ENCODE data around the gene EIPR1. TPM values are rescaled to one million over a fixed set of nuclear protein-coding genes. Genes with fewer than 3 reads are reported as not detected.
A peak's percentile ranks its signal among the peaks of the same experiment; 100 is the strongest.

Gene EIPR1
- total and polyA plus RNA-seq, 2 of the 13 experiments (the other 11 are each of a cell fraction or from before 2014, with no cell fraction given), result 70.0 to 96.3 TPM

DNA sequence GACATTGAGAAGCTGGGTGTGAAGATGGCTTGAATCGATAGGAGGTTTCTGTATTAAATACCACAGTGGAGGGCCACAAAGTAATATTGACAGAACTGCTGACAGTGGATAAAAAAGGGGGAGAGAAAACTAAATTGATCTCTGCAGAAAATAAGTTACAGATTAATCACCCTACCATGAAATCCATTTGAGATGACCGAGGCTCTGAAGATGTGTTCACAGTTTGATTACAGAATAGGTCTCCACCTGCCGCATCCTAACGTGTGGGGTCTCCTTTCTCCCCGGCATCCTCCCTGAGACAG, 165.6 kb downstream of the EIPR1 start:
- no peak for DNase-seq (ENCODE audit: low spot score)
- H3K27ac ChIP-seq (ENCODE audit: extremely low read length, insufficient read depth, low read length), result no peak overlapping the region
- in situ Hi-C loops (cut with HindIII; ENCODE audit: extremely low pct_ligation_motif_present, low pct_unique_long_range_greater_than_20kb) (no loop called here), intact Hi-C loops (cut with micrococcal nuclease; ENCODE audit: unreplicated experiment) (no loop called here)
- H2AFZ ChIP-seq (ENCODE audit: low read length), result no peak overlapping the region
- H3K79me2 ChIP-seq (ENCODE audit: insufficient read depth, low read length), result no peaks in the 10 kb centered on the region
- WGBS (ENCODE audit: low lambda C conversion rate), result 97% methylated on average over 5 of the region's 5 CpGs
- FAIRE-seq, result no peak
- ATAC-seq, result no peak
- no peaks in the 10 kb centered on the region; the same call in 1 of the 2 replicates for H4K20me1 ChIP-seq (ENCODE audit: insufficient read depth, low read length)
- no peaks in the 10 kb centered on the region for H3K27me3 ChIP-seq (ENCODE audit: control insufficient read depth in 1 of 2, insufficient read depth in 2 of 2, low read length in 2 of 2)
- no peak overlapping the region for H3K9ac ChIP-seq (ENCODE audit: insufficient read depth, low read depth, low read length)
- TF ChIP-seq MAFK (conservative IDR thresholded peaks at IDR 0.05 in 1 of 2, IDR thresholded peaks at IDR 0.05 in 1 of 2; ENCODE audit: low read length in 2 of 2) (peak; percentile 56 to 71; a peak in 3 of 4 replicates), ZNF33A (CRISPR knock-in tag; IDR thresholded peaks at IDR 0.05; ENCODE audit: borderline replicate concordance) (no peak), PHF8 (CRISPR knock-in tag; IDR thresholded peaks at IDR 0.05) (no peak), KAT7 (CRISPR knock-in tag; IDR thresholded peaks at IDR 0.05; ENCODE audit: borderline replicate concordance) (no peak), XBP1 (CRISPR knock-in tag; IDR thresholded peaks at IDR 0.05) (no peak), MAFF (IDR thresholded peaks at IDR 0.05; ENCODE audit: low read depth, low read length) (peak; percentile 55; the same call in 1 of the 2 replicates), ZNF775 (CRISPR knock-in tag; IDR thresholded peaks at IDR 0.05; ENCODE audit: borderline replicate concordance) (no peak), FOXP1 (IDR thresholded peaks at IDR 0.05) (no peak), FOXP1 (CRISPR knock-in tag; IDR thresholded peaks at IDR 0.05) (no peak), NPAS2 (CRISPR knock-in tag; IDR thresholded peaks at IDR 0.05; ENCODE audit: borderline replicate concordance) (no peak), ZNF75D (CRISPR knock-in tag; IDR thresholded peaks at IDR 0.05; ENCODE audit: borderline replicate concordance) (no peak), SP4 (CRISPR knock-in tag; IDR thresholded peaks at IDR 0.05) (no peak)
- TF ChIP-seq, protein P1, sequence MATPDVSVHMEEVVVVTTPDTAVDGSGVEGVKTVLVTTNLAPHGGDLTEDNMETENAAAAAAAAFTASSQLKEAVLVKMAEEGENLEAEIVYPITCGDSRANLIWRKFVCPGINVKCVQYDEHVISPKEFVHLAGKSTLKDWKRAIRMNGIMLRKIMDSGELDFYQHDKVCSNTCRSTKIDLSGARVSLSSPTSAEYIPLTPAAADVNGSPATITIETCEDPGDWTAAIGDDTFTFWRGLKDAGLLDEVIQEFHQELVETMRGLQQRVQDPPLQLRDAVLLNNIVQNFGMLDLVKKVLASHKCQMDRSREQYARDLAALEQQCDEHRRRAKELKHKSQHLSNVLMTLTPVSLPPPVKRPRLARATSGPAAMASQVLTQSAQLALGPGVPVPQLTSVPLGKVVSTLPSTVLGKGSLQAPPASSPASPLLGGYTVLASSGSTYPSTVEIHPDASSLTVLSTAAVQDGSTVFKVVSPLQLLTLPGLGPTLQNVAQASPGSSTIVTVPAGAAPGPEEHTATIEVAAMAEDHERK (CRISPR knock-in tag; IDR thresholded peaks at IDR 0.05; ENCODE audit: low read depth), result no peak
- TF ChIP-seq, protein P2, sequence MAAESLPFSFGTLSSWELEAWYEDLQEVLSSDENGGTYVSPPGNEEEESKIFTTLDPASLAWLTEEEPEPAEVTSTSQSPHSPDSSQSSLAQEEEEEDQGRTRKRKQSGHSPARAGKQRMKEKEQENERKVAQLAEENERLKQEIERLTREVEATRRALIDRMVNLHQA (CRISPR knock-in tag; IDR thresholded peaks at IDR 0.05), result no peak
- TF ChIP-seq, protein P3, sequence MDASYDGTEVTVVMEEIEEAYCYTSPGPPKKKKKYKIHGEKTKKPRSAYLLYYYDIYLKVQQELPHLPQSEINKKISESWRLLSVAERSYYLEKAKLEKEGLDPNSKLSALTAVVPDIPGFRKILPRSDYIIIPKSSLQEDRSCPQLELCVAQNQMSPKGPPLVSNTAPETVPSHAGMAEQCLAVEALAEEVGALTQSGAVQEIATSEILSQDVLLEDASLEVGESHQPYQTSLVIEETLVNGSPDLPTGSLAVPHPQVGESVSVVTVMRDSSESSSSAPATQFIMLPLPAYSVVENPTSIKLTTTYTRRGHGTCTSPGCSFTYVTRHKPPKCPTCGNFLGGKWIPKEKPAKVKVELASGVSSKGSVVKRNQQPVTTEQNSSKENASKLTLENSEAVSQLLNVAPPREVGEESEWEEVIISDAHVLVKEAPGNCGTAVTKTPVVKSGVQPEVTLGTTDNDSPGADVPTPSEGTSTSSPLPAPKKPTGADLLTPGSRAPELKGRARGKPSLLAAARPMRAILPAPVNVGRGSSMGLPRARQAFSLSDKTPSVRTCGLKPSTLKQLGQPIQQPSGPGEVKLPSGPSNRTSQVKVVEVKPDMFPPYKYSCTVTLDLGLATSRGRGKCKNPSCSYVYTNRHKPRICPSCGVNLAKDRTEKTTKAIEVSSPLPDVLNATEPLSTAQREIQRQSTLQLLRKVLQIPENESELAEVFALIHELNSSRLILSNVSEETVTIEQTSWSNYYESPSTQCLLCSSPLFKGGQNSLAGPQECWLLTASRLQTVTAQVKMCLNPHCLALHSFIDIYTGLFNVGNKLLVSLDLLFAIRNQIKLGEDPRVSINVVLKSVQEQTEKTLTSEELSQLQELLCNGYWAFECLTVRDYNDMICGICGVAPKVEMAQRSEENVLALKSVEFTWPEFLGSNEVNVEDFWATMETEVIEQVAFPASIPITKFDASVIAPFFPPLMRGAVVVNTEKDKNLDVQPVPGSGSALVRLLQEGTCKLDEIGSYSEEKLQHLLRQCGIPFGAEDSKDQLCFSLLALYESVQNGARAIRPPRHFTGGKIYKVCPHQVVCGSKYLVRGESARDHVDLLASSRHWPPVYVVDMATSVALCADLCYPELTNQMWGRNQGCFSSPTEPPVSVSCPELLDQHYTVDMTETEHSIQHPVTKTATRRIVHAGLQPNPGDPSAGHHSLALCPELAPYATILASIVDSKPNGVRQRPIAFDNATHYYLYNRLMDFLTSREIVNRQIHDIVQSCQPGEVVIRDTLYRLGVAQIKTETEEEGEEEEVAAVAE (CRISPR knock-in tag; IDR thresholded peaks at IDR 0.05; ENCODE audit: borderline replicate concordance), result no peak
- TF ChIP-seq, protein P4, sequence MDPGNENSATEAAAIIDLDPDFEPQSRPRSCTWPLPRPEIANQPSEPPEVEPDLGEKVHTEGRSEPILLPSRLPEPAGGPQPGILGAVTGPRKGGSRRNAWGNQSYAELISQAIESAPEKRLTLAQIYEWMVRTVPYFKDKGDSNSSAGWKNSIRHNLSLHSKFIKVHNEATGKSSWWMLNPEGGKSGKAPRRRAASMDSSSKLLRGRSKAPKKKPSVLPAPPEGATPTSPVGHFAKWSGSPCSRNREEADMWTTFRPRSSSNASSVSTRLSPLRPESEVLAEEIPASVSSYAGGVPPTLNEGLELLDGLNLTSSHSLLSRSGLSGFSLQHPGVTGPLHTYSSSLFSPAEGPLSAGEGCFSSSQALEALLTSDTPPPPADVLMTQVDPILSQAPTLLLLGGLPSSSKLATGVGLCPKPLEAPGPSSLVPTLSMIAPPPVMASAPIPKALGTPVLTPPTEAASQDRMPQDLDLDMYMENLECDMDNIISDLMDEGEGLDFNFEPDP (CRISPR knock-in tag; conservative IDR thresholded peaks at IDR 0.05), result no peak
- TF ChIP-seq, protein P5, sequence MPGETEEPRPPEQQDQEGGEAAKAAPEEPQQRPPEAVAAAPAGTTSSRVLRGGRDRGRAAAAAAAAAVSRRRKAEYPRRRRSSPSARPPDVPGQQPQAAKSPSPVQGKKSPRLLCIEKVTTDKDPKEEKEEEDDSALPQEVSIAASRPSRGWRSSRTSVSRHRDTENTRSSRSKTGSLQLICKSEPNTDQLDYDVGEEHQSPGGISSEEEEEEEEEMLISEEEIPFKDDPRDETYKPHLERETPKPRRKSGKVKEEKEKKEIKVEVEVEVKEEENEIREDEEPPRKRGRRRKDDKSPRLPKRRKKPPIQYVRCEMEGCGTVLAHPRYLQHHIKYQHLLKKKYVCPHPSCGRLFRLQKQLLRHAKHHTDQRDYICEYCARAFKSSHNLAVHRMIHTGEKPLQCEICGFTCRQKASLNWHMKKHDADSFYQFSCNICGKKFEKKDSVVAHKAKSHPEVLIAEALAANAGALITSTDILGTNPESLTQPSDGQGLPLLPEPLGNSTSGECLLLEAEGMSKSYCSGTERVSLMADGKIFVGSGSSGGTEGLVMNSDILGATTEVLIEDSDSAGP (CRISPR knock-in tag; IDR thresholded peaks at IDR 0.05; ENCODE audit: borderline replicate concordance), result no peak
- no peak overlapping the region for H3K4me3 ChIP-seq (replicated peaks in 1 of 3; ENCODE audit: insufficient read depth in 1 of 3, low read depth in 2 of 3, low read length in 3 of 3)
- ChIA-PET CTCF (ENCODE audit: low intra/inter-chr PET ratio, low total read pairs) (no interaction called here), POLR2A (no interaction called here)
- H3K36me3 ChIP-seq (replicated peaks in 1 of 2; ENCODE audit: control insufficient read depth in 1 of 2, insufficient read depth in 2 of 2, low read length in 2 of 2), result peaks cover 6 to 44% of the 10 kb centered on the region in 2 experiments; a peak in 4 of 5 replicates
- BruUV-seq (replicated peaks), result no TSS peak
- no peak overlapping the region for H3K4me2 ChIP-seq (ENCODE audit: low read depth, low read length)
- no peaks in the 10 kb centered on the region for H3K4me1 ChIP-seq (ENCODE audit: insufficient read depth, low read length)
- no peaks in the 10 kb centered on the region for H3K9me3 ChIP-seq (ENCODE audit: low read length)

Data from HepG2 (cell line).